RWPE1 (cell line): Measurements from ENCODE around the gene CCDC136.

Experiments
- CTCF ChIA-PET: fragments of 350-600 bp; sonication (Branson Sonifier 250); formaldehyde crosslinking; extraction: SDS; loops from one replicate; lab custom pipeline; 2021; lab: Yijun Ruan, JAX
- POLR2A ChIA-PET: fragments of 400-600 bp; formaldehyde crosslinking; extraction: SDS; loops from one replicate; lab custom pipeline; 2020; ENCODE audit warnings: antibody characterized with exemption; ENCODE audit not compliant: low non-redundant PET; lab: Yijun Ruan, JAX
- DNase-seq: peaks from one replicate; pipeline ENCODE4 v3.0.0; 2012; ENCODE audit warnings: low spot score
- H3K27ac ChIP-seq: fragments of 450-650 bp; 2 replicates; pipeline ENCODE4 v1.5.1; 2017
- CTCF ChIP-seq: fragments of 450-650 bp; conservative IDR thresholded peaks from 2 replicates; pipeline ENCODE4 v1.5.1; 2017; ENCODE audit warnings: low read depth, mild to moderate bottlenecking

Gene CCDC136

GRCh38 chr7:128785738-128786137 is 6.0 kb upstream of the CCDC136 start:
- no peak overlapping the region for H3K27ac ChIP-seq
- ChIA-PET CTCF (no interaction called here), POLR2A (no interaction called here)
- no peak for DNase-seq
- no peak for TF ChIP-seq CTCF

- no peak overlapping the region for H3K27ac ChIP-seq
- CTCF ChIA-PET: interaction anchor here (0.7 kb wide), 1 partner anchor 92 kb away, joined by 3 read pairs; no protein-coding TSS in a partner anchor
- no peak for TF ChIP-seq CTCF
- POLR2A ChIA-PET: no interaction called here
- no peak for DNase-seq
Observed at GRCh38 chr7:128788446-128789412, 3.0 kb upstream of the CCDC136 start.

- ChIA-PET CTCF (no interaction called here), POLR2A (no interaction called here)
- no peak overlapping the region for H3K27ac ChIP-seq
- DNase-seq: no peak
- TF ChIP-seq CTCF: no peak
Observed at GRCh38 chr7:128790315-128791041, 1.3 kb upstream of the CCDC136 start.

GRCh38 chr7:128791972-128792327 is 182 bp downstream of the CCDC136 start:
- TF ChIP-seq CTCF: no peak
- ChIA-PET CTCF (no interaction called here), POLR2A (no interaction called here)
- no peak for DNase-seq
- H3K27ac ChIP-seq: no peak overlapping the region

GRCh38 chr7:128792471-128793180 is 858 bp downstream of the CCDC136 start:
- POLR2A ChIA-PET: no interaction called here
- no peak for DNase-seq
- no peak for TF ChIP-seq CTCF
- no peak overlapping the region for H3K27ac ChIP-seq
- CTCF ChIA-PET: no interaction called here

- ChIA-PET CTCF (no interaction called here), POLR2A (no interaction called here)
- DNase-seq: no peak
- TF ChIP-seq CTCF: no peak
- no peak overlapping the region for H3K27ac ChIP-seq
Observed at GRCh38 chr7:128793181-128793547, 1.4 kb downstream of the CCDC136 start.
